Measurements from ENCODE around the gene MSI2. TPM values are rescaled to one million over a fixed set of nuclear protein-coding genes. Genes with fewer than 3 reads are reported as not detected.

Gene MSI2
- total and polyA plus RNA-seq, 9 of the 15 experiments (the other 6 are each of a cell fraction or from before 2014, with no cell fraction given) = 4.6 to 61.8 (median 42.4) TPM

DNA sequence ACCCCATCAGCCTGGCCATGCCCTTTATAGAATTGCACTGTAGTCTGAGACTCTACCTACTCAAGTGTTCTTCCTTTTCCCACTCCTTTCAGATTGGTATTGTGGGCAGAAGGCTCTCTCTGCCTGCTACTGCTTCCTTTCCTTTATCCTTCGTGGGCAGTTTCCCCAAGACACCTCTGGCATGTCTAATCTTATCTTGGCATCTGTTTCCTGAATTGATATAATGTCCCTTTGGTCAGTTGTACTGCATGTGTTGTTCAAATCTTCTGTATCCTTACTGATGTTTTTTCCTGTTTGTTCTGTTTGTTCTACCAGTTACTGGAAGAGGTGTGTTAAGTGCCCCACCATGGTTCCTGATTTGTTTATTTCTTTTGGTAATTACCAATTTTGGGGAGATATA lies 29.5 kb upstream of the MSI2 start:
- no peak for FAIRE-seq

DNA sequence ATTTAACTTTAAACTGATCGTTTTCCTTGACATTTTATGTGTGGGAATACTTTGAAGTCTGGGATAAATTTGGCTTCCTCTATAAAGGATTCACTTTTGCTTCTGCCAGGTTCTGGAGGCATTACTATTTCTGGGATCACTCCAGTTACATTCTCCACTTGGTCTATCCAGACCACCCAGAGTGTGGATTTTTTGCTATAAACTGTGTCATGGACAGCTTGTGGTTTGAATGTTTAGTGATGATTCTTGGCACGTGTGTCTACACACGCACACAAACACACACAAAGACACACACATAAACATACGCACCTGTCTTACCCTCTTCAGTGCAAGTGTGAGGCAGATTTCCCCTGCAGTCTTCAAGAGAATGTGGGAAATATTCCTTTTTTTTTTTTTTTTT lies 27.4 kb upstream of the MSI2 start:
- POLR2A ChIA-PET = no interaction called here

More for the DNA sequence above, 29.5 kb upstream of the MSI2 start:
- Histone ChIP-seq H3K36me3 (ENCODE audit: control insufficient read depth, insufficient read depth, low read length) (no peaks in the 10 kb centered on the region), H3K27ac (ENCODE audit: extremely low read depth, low read depth, low read length) (no peak overlapping the region), H3K9ac (ENCODE audit: insufficient read depth in 1 of 2, low read depth in 2 of 2, low read length in 2 of 2) (no peak overlapping the region), H3K4me2 (ENCODE audit: insufficient read depth, low read length) (no peak overlapping the region), H3K4me3 (no peak overlapping the region), H3K9me3 (replicated peaks; ENCODE audit: control insufficient read depth, insufficient read depth, low read depth, low read length) (no peaks in the 10 kb centered on the region), H4K20me1 (replicated peaks; ENCODE audit: control insufficient read depth, insufficient read depth, low read length) (no peaks in the 10 kb centered on the region), H3K9me1 (ENCODE audit: control insufficient read depth, insufficient read depth, low read length) (no peaks in the 10 kb centered on the region), H2AFZ (ENCODE audit: low read depth, low read length) (no peak overlapping the region), H3K79me2 (ENCODE audit: control insufficient read depth, insufficient read depth, low read length) (no peaks in the 10 kb centered on the region), H3K27me3 (ENCODE audit: control insufficient read depth in 2 of 2, insufficient read depth in 2 of 2, low read length in 2 of 2) (peaks cover 0 to under 1% of the 10 kb centered on the region in 2 experiments; a peak in 1 of 5 replicates), H3K4me1 (replicated peaks in 1 of 2; ENCODE audit: control insufficient read depth in 2 of 2, insufficient read depth in 2 of 2, low read length in 2 of 2) (no peaks in the 10 kb centered on the region)
- no peak for ATAC-seq
- BruUV-seq (replicated peaks) = no TSS peak
- POLR2A ChIA-PET = interaction anchor here (0.6 to 1.0 kb wide), 3 partner anchors 9 to 470 kb away, joined by 3 to 5 read pairs (median 3); no protein-coding TSS in a partner anchor
- CTCF ChIA-PET (ENCODE audit: low intra/inter-chr PET ratio) = interaction anchor here (0.6 kb wide), 1 partner anchor 16 kb away, joined by 4 read pairs; no protein-coding TSS in a partner anchor
- no peak for DNase-seq (ENCODE audit: extremely low read depth in 1 of 4, low spot score in 3 of 4)
- TF ChIP-seq MAFG (tag; conservative IDR thresholded peaks at IDR 0.05) (no peak), RB1 (IDR thresholded peaks at IDR 0.05; ENCODE audit: low read depth) (no peak), ZNF174 (CRISPR knock-in tag; IDR thresholded peaks at IDR 0.05) (no peak), HLTF (IDR thresholded peaks at IDR 0.05) (no peak), NONO (IDR thresholded peaks at IDR 0.05; ENCODE audit: low read depth in 2 of 2, low read length in 1 of 2) (no peak), CBFA2T3 (IDR thresholded peaks at IDR 0.05) (peak; percentile 33; the same call in 1 of the 2 replicates)
- WGBS (ENCODE audit: insufficient coverage, low coverage, missing lambda C conversion rate) = 0% methylated on average over 1 of the region's 1 CpG
- intact Hi-C loops (cut with micrococcal nuclease) (no loop called here), in situ Hi-C loops (cut with MboI) (no loop called here)

More for the DNA sequence above, 27.4 kb upstream of the MSI2 start:
- Histone ChIP-seq H2AFZ (ENCODE audit: low read depth, low read length) (no peak overlapping the region), H3K79me2 (ENCODE audit: control insufficient read depth, insufficient read depth, low read length) (no peaks in the 10 kb centered on the region), H3K9ac (ENCODE audit: insufficient read depth in 1 of 2, low read depth in 2 of 2, low read length in 2 of 2) (no peak overlapping the region), H3K9me1 (ENCODE audit: control insufficient read depth, insufficient read depth, low read length) (no peaks in the 10 kb centered on the region), H3K27ac (ENCODE audit: extremely low read depth, low read depth, low read length) (no peak overlapping the region), H3K4me2 (ENCODE audit: insufficient read depth, low read length) (no peak overlapping the region), H3K36me3 (ENCODE audit: control insufficient read depth, insufficient read depth, low read length) (no peaks in the 10 kb centered on the region), H4K20me1 (replicated peaks; ENCODE audit: control insufficient read depth, insufficient read depth, low read length) (no peaks in the 10 kb centered on the region), H3K4me1 (replicated peaks in 1 of 2; ENCODE audit: control insufficient read depth in 2 of 2, insufficient read depth in 2 of 2, low read length in 2 of 2) (no peaks in the 10 kb centered on the region), H3K4me3 (no peak overlapping the region), H3K9me3 (replicated peaks; ENCODE audit: control insufficient read depth, insufficient read depth, low read depth, low read length) (no peaks in the 10 kb centered on the region), H3K27me3 (ENCODE audit: control insufficient read depth in 2 of 2, insufficient read depth in 2 of 2, low read length in 2 of 2) (peaks cover 0 to 6% of the 10 kb centered on the region in 2 experiments; a peak in 2 of 5 replicates)
- BruUV-seq (replicated peaks) = no TSS peak
- DNase-seq (ENCODE audit: extremely low read depth in 1 of 4, low spot score in 3 of 4) (no peak), FAIRE-seq (no peak), ATAC-seq (no peak)
- WGBS (ENCODE audit: insufficient coverage, low coverage, missing lambda C conversion rate) = 16% methylated on average over 4 of the region's 4 CpGs
- CTCF ChIA-PET (ENCODE audit: low intra/inter-chr PET ratio) = no interaction called here
- TF ChIP-seq NEUROD1 (IDR thresholded peaks at IDR 0.05; ENCODE audit: borderline replicate concordance, low read depth, low read length, partially characterized antibody) (no peak), PCBP2 (IDR thresholded peaks at IDR 0.05; ENCODE audit: low read depth, low read length, poor library complexity, severe bottlenecking) (no peak), CREB1 (IDR thresholded peaks at IDR 0.05) (no peak), CREB1 (CRISPR knock-in tag; IDR thresholded peaks at IDR 0.05) (no peak), RBM15 (IDR thresholded peaks at IDR 0.05; ENCODE audit: insufficient read depth, low read length) (no peak), SMAD1 (IDR thresholded peaks at IDR 0.05; ENCODE audit: low read depth, low read length, partially characterized antibody) (no peak), NR0B1 (IDR thresholded peaks at IDR 0.05; ENCODE audit: partially characterized antibody) (no peak), MCM5 (IDR thresholded peaks at IDR 0.05; ENCODE audit: low read depth) (no peak), GMEB1 (CRISPR knock-in tag; IDR thresholded peaks at IDR 0.05) (no peak), MBD2 (IDR thresholded peaks at IDR 0.05; ENCODE audit: borderline replicate concordance, low read depth) (no peak)
- in situ Hi-C loops (cut with MboI) (no loop called here), intact Hi-C loops (cut with micrococcal nuclease) (no loop called here)

All from K562 (cell line).